Progenitor cell of endocrine pancreas (in vitro differentiated cells): ENCODE measurements around the gene DHRS9. TPM values are rescaled to one million over a fixed set of nuclear protein-coding genes. Genes with fewer than 3 reads are reported as not detected.

Experiments
- DNase-seq: peaks from one replicate; pipeline ENCODE4 v3.0.0; 2021; ENCODE audit warnings: low spot score; ENCODE audit not compliant: unreplicated experiment
- H3K27ac Mint-ChIP-seq: 2 replicates; pipeline ENCODE4 v1.8.0; 2021; ENCODE audit warnings: mild to moderate bottlenecking, moderate library complexity, mixed read lengths
- H3K27me3 Mint-ChIP-seq: 2 replicates; pipeline ENCODE4 v1.8.0; 2021; ENCODE audit warnings: mixed read lengths
- H3K36me3 Mint-ChIP-seq: 2 replicates; pipeline ENCODE4 v1.8.0; 2022; ENCODE audit warnings: mixed read lengths; ENCODE audit not compliant: insufficient read depth
- H3K4me1 Mint-ChIP-seq: 2 replicates; pipeline ENCODE4 v1.8.0; 2021; ENCODE audit warnings: low read depth, mixed read lengths
- H3K4me3 Mint-ChIP-seq: 2 replicates; pipeline ENCODE4 v1.8.0; 2021; ENCODE audit warnings: low read depth, mild to moderate bottlenecking, moderate library complexity, mixed read lengths
- H3K9me3 Mint-ChIP-seq: 2 replicates; pipeline ENCODE4 v1.8.0; 2021; ENCODE audit warnings: low read depth, mixed read lengths
- CTCF ChIP-seq: fragments of 200-600 bp; sonication (generic); IDR thresholded peaks from one replicate; pipeline ENCODE4 v1.5.0; 2021; ENCODE audit warnings: antibody characterized with exemption, mild to moderate bottlenecking; ENCODE audit not compliant: unreplicated experiment
- total RNA-seq: library from RNA; stranded (reverse); gene quantifications from 2 replicates; pipeline ENCODE4 v1.2.1, GENCODE V29; 2021

DHRS9 gene
- total RNA-seq, 1 donor from 2014 or later, result not detected

GRCh38 chr2:169073211-169073962 is 4.0 kb downstream of the DHRS9 start:
- TF ChIP-seq CTCF, result no peak
- DNase-seq, result no peak
- Mint-ChIP-seq H3K4me1 (no peaks in the 10 kb centered on the region), H3K4me3 (no peak overlapping the region), H3K27me3 (peaks cover 2% of the 10 kb centered on the region), H3K27ac (no peak overlapping the region), H3K9me3 (no peaks in the 10 kb centered on the region), H3K36me3 (no peaks in the 10 kb centered on the region)

- Mint-ChIP-seq H3K27me3 (no peaks in the 10 kb centered on the region), H3K9me3 (no peaks in the 10 kb centered on the region), H3K4me3 (no peak overlapping the region), H3K4me1 (no peaks in the 10 kb centered on the region), H3K36me3 (no peaks in the 10 kb centered on the region), H3K27ac (no peak overlapping the region)
- no peak for TF ChIP-seq CTCF
- DNase-seq, result no peak
Measured at GRCh38 chr2:169073963-169074751, 4.8 kb downstream of the DHRS9 start.

GRCh38 chr2:169077674-169078240 is 8.4 kb downstream of the DHRS9 start:
- no peak for TF ChIP-seq CTCF
- Mint-ChIP-seq H3K9me3 (no peaks in the 10 kb centered on the region), H3K4me3 (no peak overlapping the region), H3K4me1 (no peaks in the 10 kb centered on the region), H3K36me3 (no peaks in the 10 kb centered on the region), H3K27me3 (no peaks in the 10 kb centered on the region), H3K27ac (no peak overlapping the region)
- no peak for DNase-seq

GRCh38 chr2:169080250-169081069 is 11.1 kb downstream of the DHRS9 start:
- Mint-ChIP-seq H3K4me3 (no peak overlapping the region), H3K36me3 (no peaks in the 10 kb centered on the region), H3K4me1 (no peaks in the 10 kb centered on the region), H3K27me3 (no peaks in the 10 kb centered on the region), H3K27ac (no peak overlapping the region), H3K9me3 (peaks cover 15% of the 10 kb centered on the region)
- no peak for TF ChIP-seq CTCF
- DNase-seq, result no peak

- Mint-ChIP-seq H3K36me3 (no peaks in the 10 kb centered on the region), H3K4me1 (no peaks in the 10 kb centered on the region), H3K27me3 (no peaks in the 10 kb centered on the region), H3K27ac (no peak overlapping the region), H3K9me3 (peaks cover 26% of the 10 kb centered on the region), H3K4me3 (no peak overlapping the region)
- no peak for TF ChIP-seq CTCF
- no peak for DNase-seq
Measured at GRCh38 chr2:169081551-169081950, 12.2 kb downstream of the DHRS9 start.
